ENCODE measurements around the gene KPTN. TPM values are rescaled to one million over a fixed set of nuclear protein-coding genes. Genes with fewer than 3 reads are reported as not detected.

The KPTN gene
- total and polyA plus RNA-seq, 2 of the 8 experiments (the other 6 are each of a cell fraction or from before 2014, with no cell fraction given) = 23.6 to 31.3 TPM

DNA sequence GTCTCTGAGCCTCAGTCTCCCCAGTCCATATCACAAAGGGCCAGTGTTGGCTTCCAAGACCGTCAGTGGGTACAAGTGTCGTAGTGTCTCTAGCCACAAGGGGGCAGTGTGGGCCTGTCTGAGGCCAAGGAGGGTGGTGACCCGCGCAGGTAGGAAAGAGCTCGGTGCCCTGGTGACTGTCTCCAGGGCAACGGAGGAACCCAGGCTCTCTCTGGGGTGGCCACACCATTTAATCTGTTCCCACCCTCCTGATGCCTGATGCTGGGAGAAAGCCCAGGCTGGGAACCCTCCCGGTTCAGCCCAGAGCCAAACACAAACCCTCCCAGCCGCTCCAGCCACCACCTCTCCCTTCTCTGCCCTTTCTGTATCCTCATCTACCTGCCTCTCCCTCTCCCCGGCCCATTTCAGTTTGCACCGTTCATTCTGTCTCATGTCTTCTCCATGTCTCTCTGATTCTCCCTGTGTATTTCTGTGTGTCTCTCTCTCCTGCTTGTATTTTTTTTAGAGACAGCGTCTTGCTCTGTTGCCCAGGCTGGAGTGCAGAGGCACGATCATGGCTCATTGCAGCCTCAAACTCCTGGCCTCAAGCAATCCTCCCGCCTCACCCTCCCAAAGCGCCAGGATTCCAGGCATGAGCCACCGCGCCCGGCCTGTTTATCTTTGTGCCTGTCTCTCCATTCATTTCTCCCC lies 47.2 kb downstream of the KPTN start:
- WGBS, 2 experiments (ENCODE audit: extremely low coverage in 1 of 2, insufficient coverage in 1 of 2, insufficient read length in 1 of 2, insufficient replicate concordance in 2 of 2, low coverage in 1 of 2, low lambda C conversion rate in 2 of 2, missing lambda C conversion rate in 1 of 2) = 45% methylated on average over 17 of the region's 17 CpGs; no CpG with 5 or more reads in 1 of the 2 experiments
- H2AK5ac ChIP-seq (ENCODE audit: low read depth, low read length) = no peak overlapping the region
- TF ChIP-seq TCF12 (IDR thresholded peaks at IDR 0.05; ENCODE audit: low read depth, low read length) (no peak), POLR2AphosphoS5 (IDR thresholded peaks at IDR 0.05; ENCODE audit: low read depth, low read length) (no peak), JUN (IDR thresholded peaks at IDR 0.05; ENCODE audit: low read depth, low read length) (no peak), HDAC2 (IDR thresholded peaks at IDR 0.05; ENCODE audit: borderline replicate concordance in 1 of 2, low read depth in 2 of 2, low read length in 2 of 2) (no peak), BACH1 (IDR thresholded peaks at IDR 0.05; ENCODE audit: low read length) (peak; percentile 17; the same call in 1 of the 2 replicates), RBBP5 (IDR thresholded peaks at IDR 0.05; ENCODE audit: borderline replicate concordance, low read depth, low read length) (no peak), SUZ12 (IDR thresholded peaks at IDR 0.05; ENCODE audit: low read length) (no peak), SIN3A (conservative IDR thresholded peaks at IDR 0.05 in 1 of 2, IDR thresholded peaks at IDR 0.05 in 1 of 2; ENCODE audit: low read depth in 1 of 2, low read length in 2 of 2) (0 out of 4 replicates have a peak, but pooled peaks have one; percentile 44 to 62), EGR1 (IDR thresholded peaks at IDR 0.05; ENCODE audit: borderline replicate concordance, low read depth, low read length) (no peak), CHD2 (IDR thresholded peaks at IDR 0.05; ENCODE audit: low read length) (no peak), CREB1 (IDR thresholded peaks at IDR 0.05) (peak; percentile 51)
- TF ChIP-seq, protein P1, sequence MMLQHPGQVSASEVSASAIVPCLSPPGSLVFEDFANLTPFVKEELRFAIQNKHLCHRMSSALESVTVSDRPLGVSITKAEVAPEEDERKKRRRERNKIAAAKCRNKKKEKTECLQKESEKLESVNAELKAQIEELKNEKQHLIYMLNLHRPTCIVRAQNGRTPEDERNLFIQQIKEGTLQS (IDR thresholded peaks at IDR 0.05; ENCODE audit: insufficient read depth, low read depth, low read length) = no peak

More for the DNA sequence above, 47.2 kb downstream of the KPTN start:
- no peak overlapping the region for H3K23ac ChIP-seq (ENCODE audit: insufficient read length)
- peaks cover 3% of the 10 kb centered on the region; the same call in 1 of the 2 replicates for H3K23me2 ChIP-seq (ENCODE audit: low read depth, low read length)
- no peak overlapping the region for H4K91ac ChIP-seq (replicated peaks; ENCODE audit: insufficient read length, low read length)
- no peaks in the 10 kb centered on the region; a peak in 1 of 7 replicates for H3K27me3 ChIP-seq (replicated peaks in 1 of 4; ENCODE audit: control insufficient read depth in 3 of 4, extremely low read depth in 1 of 4, insufficient read depth in 3 of 4, low read length in 3 of 4)
- no peaks in the 10 kb centered on the region for H3K36me3 ChIP-seq (ENCODE audit: control insufficient read depth in 2 of 4, insufficient read depth in 4 of 4, low read length in 3 of 4)
- no peak overlapping the region for H3K4ac ChIP-seq (replicated peaks; ENCODE audit: insufficient read length, low read depth, low read length)
- no peak overlapping the region for H4K5ac ChIP-seq (ENCODE audit: insufficient read length, low read depth, low read length)
- no peak overlapping the region for H3K9ac ChIP-seq (replicated peaks in 1 of 4; ENCODE audit: extremely low read depth in 1 of 4, low read depth in 3 of 4, low read length in 3 of 4)
- peaks cover 0 to 4% (median 1%) of the 10 kb centered on the region in 4 experiments; a peak in 2 of 7 replicates for H3K4me1 ChIP-seq (replicated peaks in 1 of 4; ENCODE audit: control insufficient read depth in 3 of 4, insufficient read depth in 4 of 4, low read length in 3 of 4)
- POLR2A ChIA-PET (ENCODE audit: partially characterized antibody) = interaction anchor here (0.6 to 1.5 kb wide), 7 partner anchors 11 to 270 kb away, joined by 3 to 9 read pairs (median 4); no protein-coding TSS in a partner anchor
- no peaks in the 10 kb centered on the region for H3K79me1 ChIP-seq (ENCODE audit: low read depth, low read length)
- no peaks in the 10 kb centered on the region for H3K9me3 ChIP-seq (ENCODE audit: insufficient read depth in 2 of 2, low read depth in 1 of 2, low read length in 1 of 2)
- H3K79me2 ChIP-seq (ENCODE audit: control insufficient read depth in 1 of 2, insufficient read depth in 2 of 2, low read length in 2 of 2) = no peaks in the 10 kb centered on the region
- H3K4me3 ChIP-seq (ENCODE audit: extremely low read depth in 1 of 4, insufficient read depth in 2 of 4, low read depth in 3 of 4, low read length in 4 of 4) = no peak overlapping the region
- no peak overlapping the region for H3K56ac ChIP-seq (replicated peaks; ENCODE audit: insufficient read length, low read depth, low read length)
- no peak overlapping the region for H2AFZ ChIP-seq (ENCODE audit: low read length)
- H4K20me1 ChIP-seq (replicated peaks in 1 of 2; ENCODE audit: control insufficient read depth in 1 of 2, insufficient read depth in 2 of 2, low read length in 2 of 2) = peaks cover 0 to 6% of the 10 kb centered on the region in 2 experiments
- no peak overlapping the region for H2BK120ac ChIP-seq (replicated peaks; ENCODE audit: low read depth, low read length)
- H3K4me2 ChIP-seq (ENCODE audit: insufficient read depth in 1 of 2, low read depth in 2 of 2, low read length in 2 of 2) = no peak overlapping the region
- H3K18ac ChIP-seq (ENCODE audit: extremely low read depth, low read length) = no peak overlapping the region
- H3K27ac ChIP-seq (ENCODE audit: low read depth, low read length) = no peak overlapping the region
- H3K14ac ChIP-seq (ENCODE audit: insufficient read length) = no peak overlapping the region
- H2BK5ac ChIP-seq (ENCODE audit: low read depth, low read length) = no peak overlapping the region
- peak; percentile 80 for FAIRE-seq
- CTCF ChIA-PET (ENCODE audit: partially characterized antibody) = interaction anchor here (0.6 to 24.5 kb wide), 41 partner anchors 9 to 373 kb away, joined by 3 to 436 read pairs (median 5); partner anchors contain the start of genes BICRA, EHD2, KPTN and NAPA
- no peak overlapping the region for H4K8ac ChIP-seq (ENCODE audit: extremely low read depth, insufficient read depth, low read length)
- no peak overlapping the region for H2BK15ac ChIP-seq (ENCODE audit: low read length)
- peak in 1 of 2 experiments; percentile 96 for DNase-seq (ENCODE audit: low read depth in 1 of 2, low spot score in 2 of 2)
- no peak overlapping the region for H2BK12ac ChIP-seq (ENCODE audit: low read depth, low read length)
- no peak overlapping the region for H2BK20ac ChIP-seq (ENCODE audit: low read length)

Data from H1 (cell line).